A673 (cell line): ENCODE data around the gene STX17. TPM values are rescaled to one million over a fixed set of nuclear protein-coding genes. Genes with fewer than 3 reads are reported as not detected.
A peak's percentile ranks its signal among the peaks of the same experiment; 100 is the strongest.

Source experiments
- BruUV-seq: library from RNA; stranded (reverse); fragments of 400-500 nt; replicated peaks from 2 replicates; lab custom pipeline; 2021; lab: Mats Ljungman, UMichigan
- CTCF ChIA-PET: fragments of 300-600 bp; sonication (Branson Sonifier 250); formaldehyde crosslinking; loops from one replicate; lab custom pipeline; 2022; ENCODE audit warnings: antibody characterized with exemption; lab: Charles Lee
- POLR2A ChIA-PET: fragments of 300-600 bp; sonication (Branson Sonifier 250); formaldehyde crosslinking; loops from one replicate; lab custom pipeline; 2022; ENCODE audit warnings: antibody characterized with exemption; ENCODE audit not compliant: low non-redundant PET; lab: Charles Lee
- DNase-seq: peaks from one replicate; pipeline ENCODE4 v3.0.0-alpha.2; 2015; ENCODE audit warnings: low spot score
- H3K27ac ChIP-seq: fragments of 200-600 bp; sonication (generic); 2 replicates; pipeline ENCODE4 v1.5.1; 2016; ENCODE audit warnings: mixed run types, low read depth, mild to moderate bottlenecking, mixed read lengths, antibody characterized with exemption, low read length; ENCODE audit not compliant: poor library complexity, severe bottlenecking
- H3K27me3 ChIP-seq: fragments of 200-600 bp; sonication (generic); replicated peaks from 2 replicates; pipeline ENCODE4 v1.6.1; 2017; ENCODE audit warnings: mixed run types, low read depth, mild to moderate bottlenecking, mixed read lengths, antibody characterized with exemption, low read length; ENCODE audit not compliant: insufficient read depth, poor library complexity
- H3K36me3 ChIP-seq: fragments of 200-600 bp; sonication (generic); 2 replicates; pipeline ENCODE4 v1.6.1; 2016; ENCODE audit warnings: mixed run types, mild to moderate bottlenecking, mixed read lengths, antibody characterized with exemption, low read length; ENCODE audit not compliant: insufficient read depth, poor library complexity, severe bottlenecking
- H3K4me1 ChIP-seq: fragments of 200-600 bp; sonication (generic); 2 replicates; pipeline ENCODE4 v1.6.1; 2017; ENCODE audit warnings: mixed run types, mild to moderate bottlenecking, mixed read lengths, antibody characterized with exemption, low read length; ENCODE audit not compliant: insufficient read depth, poor library complexity, severe bottlenecking
- H3K4me3 ChIP-seq: fragments of 200-600 bp; sonication (generic); 2 replicates; pipeline ENCODE4 v1.5.1; 2016; ENCODE audit warnings: low read depth, mixed run types, mild to moderate bottlenecking, mixed read lengths, low read length; ENCODE audit not compliant: poor library complexity, severe bottlenecking
- H3K9me3 ChIP-seq: fragments of 200-600 bp; sonication (generic); 2 replicates; pipeline ENCODE4 v1.6.1; 2016; ENCODE audit warnings: mixed run types, low read depth, mild to moderate bottlenecking, mixed read lengths, antibody characterized with exemption, low read length; ENCODE audit not compliant: poor library complexity, severe bottlenecking
- EZH2 ChIP-seq: fragments of 200-600 bp; sonication (generic); IDR thresholded peaks from 2 replicates; pipeline ENCODE4 v1.6.1; 2017; ENCODE audit warnings: borderline replicate concordance, low read depth, mild to moderate bottlenecking, mixed read lengths, antibody characterized with exemption, low read length; ENCODE audit not compliant: poor library complexity, severe bottlenecking
- intact Hi-C: fragments of 100-400 bp; cut with micrococcal nuclease; formaldehyde crosslinking; loops from one replicate; pipeline ENCODE4 v1.10.0; 2022; ENCODE audit not compliant: unreplicated experiment
- total RNA-seq: library from RNA; stranded (reverse); gene quantifications from 2 replicates; pipeline ENCODE4 v1.2.3, GENCODE V29; 2021
- TF ChIP-seq, protein P1 (sequence below): fragments of 300-800, 200-600 bp; sonication (generic); conservative IDR thresholded peaks from 2 replicates; pipeline ENCODE4 v1.5.1; 2017; ENCODE audit warnings: low read depth, mild to moderate bottlenecking, antibody characterized with exemption, low read length, moderate library complexity, mixed read lengths

Gene STX17
- total RNA-seq, 1 experiment from 2014 or later, result 20.9 TPM

DNA sequence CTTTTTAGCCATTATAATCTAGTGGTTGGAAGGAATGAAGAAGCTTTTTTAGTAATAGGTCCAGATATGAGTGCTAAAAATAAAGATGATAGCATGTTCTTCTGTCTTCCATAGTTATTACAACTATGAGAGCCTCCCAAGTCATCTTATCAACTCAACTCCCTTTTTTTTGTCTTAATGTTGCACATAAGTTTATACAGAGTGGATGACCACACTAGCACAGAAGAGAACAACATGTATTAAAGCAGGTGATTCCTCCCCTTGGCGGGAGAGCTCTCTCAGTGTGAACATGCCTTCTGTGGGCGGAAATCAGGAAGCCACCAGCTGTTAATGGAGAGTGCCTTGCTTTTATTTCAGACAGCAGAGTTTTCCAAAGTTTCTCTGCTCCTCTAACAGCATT lies 40.1 kb upstream of the STX17 start:
- Histone ChIP-seq H3K27me3 (no peaks in the 10 kb centered on the region), H3K4me1 (peaks cover 9% of the 10 kb centered on the region), H3K27ac (no peak overlapping the region), H3K9me3 (no peaks in the 10 kb centered on the region), H3K36me3 (no peaks in the 10 kb centered on the region), H3K4me3 (no peak overlapping the region)
- intact Hi-C loops, result no loop called here
- POLR2A ChIA-PET, result no interaction called here
- TF ChIP-seq EZH2, result no peak
- TF ChIP-seq, protein P1, sequence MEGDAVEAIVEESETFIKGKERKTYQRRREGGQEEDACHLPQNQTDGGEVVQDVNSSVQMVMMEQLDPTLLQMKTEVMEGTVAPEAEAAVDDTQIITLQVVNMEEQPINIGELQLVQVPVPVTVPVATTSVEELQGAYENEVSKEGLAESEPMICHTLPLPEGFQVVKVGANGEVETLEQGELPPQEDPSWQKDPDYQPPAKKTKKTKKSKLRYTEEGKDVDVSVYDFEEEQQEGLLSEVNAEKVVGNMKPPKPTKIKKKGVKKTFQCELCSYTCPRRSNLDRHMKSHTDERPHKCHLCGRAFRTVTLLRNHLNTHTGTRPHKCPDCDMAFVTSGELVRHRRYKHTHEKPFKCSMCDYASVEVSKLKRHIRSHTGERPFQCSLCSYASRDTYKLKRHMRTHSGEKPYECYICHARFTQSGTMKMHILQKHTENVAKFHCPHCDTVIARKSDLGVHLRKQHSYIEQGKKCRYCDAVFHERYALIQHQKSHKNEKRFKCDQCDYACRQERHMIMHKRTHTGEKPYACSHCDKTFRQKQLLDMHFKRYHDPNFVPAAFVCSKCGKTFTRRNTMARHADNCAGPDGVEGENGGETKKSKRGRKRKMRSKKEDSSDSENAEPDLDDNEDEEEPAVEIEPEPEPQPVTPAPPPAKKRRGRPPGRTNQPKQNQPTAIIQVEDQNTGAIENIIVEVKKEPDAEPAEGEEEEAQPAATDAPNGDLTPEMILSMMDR, result no peak
- DNase-seq, result peak; percentile 43
- BruUV-seq, result no TSS peak
- CTCF ChIA-PET, result no interaction called here

DNA sequence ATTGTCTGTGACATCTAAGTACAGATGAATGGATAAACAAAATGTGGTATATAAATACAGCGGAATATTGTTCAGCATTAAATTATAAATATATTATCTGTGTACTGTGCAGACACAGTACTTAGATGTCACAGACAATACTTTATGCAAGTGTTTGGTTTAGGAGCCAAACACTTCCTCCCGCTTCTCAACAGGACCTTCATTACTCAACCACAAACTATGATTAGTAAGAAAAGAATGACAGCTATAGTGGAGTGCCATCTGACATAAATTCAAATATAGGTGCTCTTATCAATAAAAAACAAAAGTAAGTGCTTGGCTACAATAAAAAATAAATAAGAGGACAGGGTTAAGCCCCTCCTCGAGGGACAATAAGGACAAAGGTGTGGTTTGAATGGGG lies 38.9 kb upstream of the STX17 start:
- no peak overlapping the region for H3K4me3 ChIP-seq
- intact Hi-C loops, result no loop called here
- H3K27me3 ChIP-seq, result no peaks in the 10 kb centered on the region
- H3K4me1 ChIP-seq, result peaks cover 5% of the 10 kb centered on the region
- no peak for DNase-seq
- BruUV-seq, result no TSS peak
- no peak overlapping the region for H3K27ac ChIP-seq
- no peaks in the 10 kb centered on the region for H3K36me3 ChIP-seq
- no peaks in the 10 kb centered on the region for H3K9me3 ChIP-seq
- CTCF ChIA-PET, result no interaction called here
- POLR2A ChIA-PET, result no interaction called here
- TF ChIP-seq EZH2, result no peak
- TF ChIP-seq, protein P1, result no peak

DNA sequence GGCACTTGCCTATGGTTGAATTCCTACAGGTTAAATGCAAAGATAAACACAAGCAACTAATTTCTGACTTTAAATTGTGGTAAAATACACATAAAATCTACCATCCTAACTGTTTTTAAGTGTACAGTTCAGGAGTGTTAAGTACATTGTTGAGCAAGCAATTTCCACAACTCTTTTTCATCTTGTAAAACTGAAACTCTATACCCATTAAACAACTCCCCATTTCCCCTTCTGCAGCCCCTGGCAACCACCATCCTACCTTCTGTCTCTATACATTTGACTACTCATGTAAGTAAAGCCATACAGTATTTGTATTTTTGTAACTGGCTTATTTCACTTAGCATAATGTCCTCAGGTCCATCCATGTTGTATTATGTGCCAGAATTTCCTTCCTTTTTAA lies 38.5 kb upstream of the STX17 start:
- CTCF ChIA-PET, result no interaction called here
- intact Hi-C loops, result no loop called here
- POLR2A ChIA-PET, result no interaction called here
- Histone ChIP-seq H3K9me3 (no peaks in the 10 kb centered on the region), H3K4me3 (no peak overlapping the region), H3K36me3 (no peaks in the 10 kb centered on the region), H3K27ac (no peak overlapping the region), H3K27me3 (no peaks in the 10 kb centered on the region), H3K4me1 (peaks cover 3% of the 10 kb centered on the region)
- TF ChIP-seq, protein P1, result no peak
- TF ChIP-seq EZH2, result no peak
- no peak for DNase-seq
- no TSS peak for BruUV-seq
